HCT116 (cell line): ENCODE data around the gene SLC17A2. TPM values are rescaled to one million over a fixed set of nuclear protein-coding genes. Genes with fewer than 3 reads are reported as not detected.

Experiments used
- ATAC-seq: fragments of 200-7000 bp; cut with Tn5 transposase; 2 replicates; pipeline ENCODE4 v1.9.1; 2020; ENCODE audit warnings: mild to moderate bottlenecking, moderate library complexity
- Bru-seq: library from RNA; stranded (reverse); fragments of 400-500 nt; gene quantifications from one replicate; lab custom pipeline; 2021; lab: Mats Ljungman, UMichigan
- BruChase-seq, 2 experiments: library from RNA; stranded (reverse); fragments of 400-500 nt; gene quantifications; one replicate each; lab custom pipeline; 2021; lab: Mats Ljungman, UMichigan
- BruUV-seq: library from RNA; stranded (reverse); fragments of 400-500 nt; replicated peaks from 2 replicates; lab custom pipeline; 2021; lab: Mats Ljungman, UMichigan
- CTCF ChIA-PET: fragments of 300-600 bp; sonication (Branson Sonifier 250); formaldehyde crosslinking; loops from one replicate; lab custom pipeline; 2021; ENCODE audit warnings: antibody characterized with exemption; lab: Charles Lee
- POLR2A ChIA-PET: fragments of 300-600, 350-600 bp; sonication (Branson Sonifier 250); formaldehyde crosslinking; loops from one replicate; lab custom pipeline; 2021; ENCODE audit warnings: antibody characterized with exemption; lab: Charles Lee
- RAD21 ChIA-PET, 2 experiments: fragments of 300-600 bp; sonication (Branson Sonifier 250); formaldehyde crosslinking; loops; one replicate each; lab custom pipeline; 2023; ENCODE audit warnings: low total read pairs in 2 of 2; ENCODE audit not compliant: uncharacterized antibody in 2 of 2, unreplicated experiment in 2 of 2, low non-redundant PET in 1 of 2; lab: Charles Lee
- DNase-seq: peaks from one replicate; pipeline ENCODE4 v3.0.0-alpha.2; 2010; ENCODE audit warnings: low read depth, low spot score
- H2AFZ ChIP-seq: fragments of 200-600 bp; shearing (Covaris generic), sonication (generic); 2 replicates; pipeline ENCODE4 v1.6.1; 2017; ENCODE audit warnings: low read depth, mixed run types, mixed read lengths, antibody characterized with exemption, low read length; ENCODE audit not compliant: poor library complexity, severe bottlenecking
- H3K27ac ChIP-seq: 2 replicates; pipeline ENCODE4 v1.5.1; 2012; ENCODE audit warnings: low read depth, low read length
- H3K27me3 ChIP-seq: fragments of 200-600 bp; sonication (generic); 2 replicates; pipeline ENCODE4 v1.6.1; 2016; ENCODE audit warnings: mixed run types, low read length, mixed read lengths; ENCODE audit not compliant: insufficient read depth
- H3K36me3 ChIP-seq, 2 experiments: fragments of 200-500 bp in 1 of 2; fragments of 200-600 bp in 1 of 2; sonication (Bioruptor generic) in 1 of 2; sonication (generic) in 1 of 2; 2 replicates each; pipeline versions ENCODE4 v1.5.1 to v1.6.1; 2014 to 2016; ENCODE audit warnings: low read length in 2 of 2, inconsistent platforms in 1 of 2, mixed read lengths in 1 of 2, mixed run types in 1 of 2; ENCODE audit not compliant: insufficient read depth in 2 of 2, control insufficient read depth in 1 of 2
- H3K4me1 ChIP-seq, 2 experiments: fragments of 200-600 bp in 1 of 2; sonication (generic) in 1 of 2; 2 replicates each; pipeline versions ENCODE4 v1.5.1 to v1.6.1; 2012 to 2017; ENCODE audit warnings: low read length in 2 of 2, inconsistent platforms in 1 of 2, mild to moderate bottlenecking in 1 of 2, mixed read lengths in 1 of 2, mixed run types in 1 of 2, moderate library complexity in 1 of 2; ENCODE audit not compliant: insufficient read depth in 2 of 2, control insufficient read depth in 1 of 2
- H3K4me2 ChIP-seq: fragments of 200-600 bp; sonication (generic); 2 replicates; pipeline ENCODE4 v1.6.1; 2017; ENCODE audit warnings: mixed run types, low read length, mixed read lengths
- H3K4me3 ChIP-seq, 2 experiments: fragments of 200-600 bp in 1 of 2; sonication (generic) in 1 of 2; replicated peaks in 1 of 2; 2 replicates each; pipeline ENCODE4 v1.5.1; 2011 to 2016; ENCODE audit warnings: low read length in 2 of 2, control low read depth in 1 of 2, low read depth in 1 of 2, mild to moderate bottlenecking in 1 of 2, mixed read lengths in 1 of 2, mixed run types in 1 of 2
- H3K79me2 ChIP-seq: fragments of 200-600 bp; sonication (generic); 2 replicates; pipeline ENCODE4 v1.6.1; 2017; ENCODE audit warnings: mild to moderate bottlenecking, mixed run types, low read length, moderate library complexity, mixed read lengths; ENCODE audit not compliant: insufficient read depth
- H3K9ac ChIP-seq: fragments of 200-600 bp; sonication (generic); 2 replicates; pipeline ENCODE4 v1.6.1; 2016; ENCODE audit warnings: low read length, mixed read lengths
- H3K9me2 ChIP-seq: fragments of 200-600 bp; sonication (generic), shearing (Covaris generic); 2 replicates; pipeline ENCODE4 v1.6.1; 2017; ENCODE audit warnings: mixed run types, mild to moderate bottlenecking, moderate library complexity; ENCODE audit not compliant: insufficient read depth
- H3K9me3 ChIP-seq, 2 experiments: fragments of 200-500 bp in 1 of 2; fragments of 200-600 bp in 1 of 2; sonication (Bioruptor generic) in 1 of 2; sonication (generic) in 1 of 2; 2 replicates each; pipeline ENCODE4 v1.6.1; 2014 to 2017; ENCODE audit warnings: low read length in 2 of 2, mixed read lengths in 2 of 2, inconsistent platforms in 1 of 2, low read depth in 1 of 2, mild to moderate bottlenecking in 1 of 2, mixed run types in 1 of 2, moderate library complexity in 1 of 2; ENCODE audit not compliant: control insufficient read depth in 1 of 2, insufficient read depth in 1 of 2
- H4K20me1 ChIP-seq: fragments of 200-600 bp; sonication (generic), shearing (Covaris generic); 2 replicates; pipeline ENCODE4 v1.6.1; 2017; ENCODE audit warnings: mixed run types, mild to moderate bottlenecking, moderate library complexity; ENCODE audit not compliant: insufficient read depth
- CBX3 ChIP-seq: IDR thresholded peaks from 2 replicates; pipeline ENCODE4 v1.6.1; 2012; ENCODE audit warnings: low read depth
- CEBPB ChIP-seq: IDR thresholded peaks from 2 replicates; pipeline ENCODE4 v1.6.1; 2012; ENCODE audit warnings: low read depth
- EGR1 ChIP-seq: IDR thresholded peaks from 2 replicates; pipeline ENCODE4 v1.6.1; 2012; ENCODE audit warnings: low read depth
- ELF1 ChIP-seq: IDR thresholded peaks from 2 replicates; pipeline ENCODE4 v1.6.1; 2012; ENCODE audit warnings: low read depth, borderline replicate concordance
- EZH2 ChIP-seq: fragments of 200-600 bp; sonication (generic); IDR thresholded peaks from 2 replicates; pipeline ENCODE4 v1.6.1; 2017; ENCODE audit warnings: antibody characterized with exemption, mixed run types
- FOSL1 ChIP-seq: IDR thresholded peaks from 2 replicates; pipeline ENCODE4 v1.6.1; 2012; ENCODE audit warnings: low read depth
- JUND ChIP-seq: IDR thresholded peaks from 2 replicates; pipeline ENCODE4 v1.6.1; 2012
- POLR2AphosphoS5 ChIP-seq: IDR thresholded peaks from 2 replicates; pipeline ENCODE4 v1.6.1; 2011; ENCODE audit warnings: mild to moderate bottlenecking, low read depth, low read length, moderate library complexity
- SRF ChIP-seq: IDR thresholded peaks from 2 replicates; pipeline ENCODE4 v1.6.1; 2012; ENCODE audit warnings: low read depth
- ZFX ChIP-seq: fragments of 450-650 bp; IDR thresholded peaks from 2 replicates; pipeline ENCODE4 v1.6.1; 2017
- ZNF274 ChIP-seq: fragments of 200-500 bp; sonication (Bioruptor generic); IDR thresholded peaks from 2 replicates; pipeline ENCODE4 v1.6.1; 2014; ENCODE audit warnings: mild to moderate bottlenecking, low read depth, low read length, inconsistent platforms
- intact Hi-C: fragments of 100-400 bp; cut with micrococcal nuclease; formaldehyde crosslinking; loops from 2 replicates; pipeline ENCODE4 v1.10.0; 2022
- long read RNA-seq: library from polyadenylated mRNA; unstranded; transcript quantifications from one replicate; pipeline ENCODE4 v2.0.0, GENCODE V29; 2021; ENCODE audit not compliant: unreplicated experiment
- polyA plus RNA-seq: library from polyadenylated mRNA; unstranded; fragments of >200 nt; gene quantifications from 2 replicates; pipeline ENCODE4 v1.2.1, GENCODE V29; 2012; ENCODE audit warnings: missing spikeins
- total RNA-seq: library from RNA; stranded (reverse); gene quantifications from one replicate; pipeline ENCODE4 v1.2.1, GENCODE V29; 2021; ENCODE audit not compliant: unreplicated experiment
- TF ChIP-seq, protein P1 (sequence below), 3 experiments: fragments of 200-600 bp in 1 of 3; sonication (generic) in 1 of 3; IDR thresholded peaks in 2 of 3; conservative IDR thresholded peaks in 1 of 3; 2 replicates each; pipeline ENCODE4 v1.5.1; 2012 to 2017; ENCODE audit warnings: low read depth in 2 of 3, low read length in 2 of 3, antibody characterized with exemption in 1 of 3, borderline replicate concordance in 1 of 3, control low read depth in 1 of 3, mild to moderate bottlenecking in 1 of 3, mixed read lengths in 1 of 3, mixed run types in 1 of 3, moderate library complexity in 1 of 3; ENCODE audit not compliant: insufficient read depth in 1 of 3
- TF ChIP-seq, protein P2 (sequence below): IDR thresholded peaks from 2 replicates; pipeline ENCODE4 v1.6.1; 2011; ENCODE audit warnings: mild to moderate bottlenecking, low read length, moderate library complexity; ENCODE audit not compliant: insufficient replicate concordance; ENCODE audit errors: extremely low read depth
- TF ChIP-seq, protein P3 (sequence below): IDR thresholded peaks from 2 replicates; pipeline ENCODE4 v1.6.1; 2012; ENCODE audit warnings: low read depth
- TF ChIP-seq, protein P4 (sequence below): IDR thresholded peaks from 2 replicates; pipeline ENCODE4 v1.6.1; 2012

Gene SLC17A2, protein sequence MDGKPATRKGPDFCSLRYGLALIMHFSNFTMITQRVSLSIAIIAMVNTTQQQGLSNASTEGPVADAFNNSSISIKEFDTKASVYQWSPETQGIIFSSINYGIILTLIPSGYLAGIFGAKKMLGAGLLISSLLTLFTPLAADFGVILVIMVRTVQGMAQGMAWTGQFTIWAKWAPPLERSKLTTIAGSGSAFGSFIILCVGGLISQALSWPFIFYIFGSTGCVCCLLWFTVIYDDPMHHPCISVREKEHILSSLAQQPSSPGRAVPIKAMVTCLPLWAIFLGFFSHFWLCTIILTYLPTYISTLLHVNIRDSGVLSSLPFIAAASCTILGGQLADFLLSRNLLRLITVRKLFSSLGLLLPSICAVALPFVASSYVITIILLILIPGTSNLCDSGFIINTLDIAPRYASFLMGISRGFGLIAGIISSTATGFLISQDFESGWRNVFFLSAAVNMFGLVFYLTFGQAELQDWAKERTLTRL
- total RNA-seq = not detected
- not detected in 2 replicates for polyA plus RNA-seq
- not detected for Bru-seq, nascent RNA
- BruChase-seq, experiment 1, labeled RNA remaining after a 6-hour chase = not detected
- not detected for BruChase-seq, experiment 2, labeled RNA remaining after a 2-hour chase
- long read RNA-seq = 0 reads

DNA sequence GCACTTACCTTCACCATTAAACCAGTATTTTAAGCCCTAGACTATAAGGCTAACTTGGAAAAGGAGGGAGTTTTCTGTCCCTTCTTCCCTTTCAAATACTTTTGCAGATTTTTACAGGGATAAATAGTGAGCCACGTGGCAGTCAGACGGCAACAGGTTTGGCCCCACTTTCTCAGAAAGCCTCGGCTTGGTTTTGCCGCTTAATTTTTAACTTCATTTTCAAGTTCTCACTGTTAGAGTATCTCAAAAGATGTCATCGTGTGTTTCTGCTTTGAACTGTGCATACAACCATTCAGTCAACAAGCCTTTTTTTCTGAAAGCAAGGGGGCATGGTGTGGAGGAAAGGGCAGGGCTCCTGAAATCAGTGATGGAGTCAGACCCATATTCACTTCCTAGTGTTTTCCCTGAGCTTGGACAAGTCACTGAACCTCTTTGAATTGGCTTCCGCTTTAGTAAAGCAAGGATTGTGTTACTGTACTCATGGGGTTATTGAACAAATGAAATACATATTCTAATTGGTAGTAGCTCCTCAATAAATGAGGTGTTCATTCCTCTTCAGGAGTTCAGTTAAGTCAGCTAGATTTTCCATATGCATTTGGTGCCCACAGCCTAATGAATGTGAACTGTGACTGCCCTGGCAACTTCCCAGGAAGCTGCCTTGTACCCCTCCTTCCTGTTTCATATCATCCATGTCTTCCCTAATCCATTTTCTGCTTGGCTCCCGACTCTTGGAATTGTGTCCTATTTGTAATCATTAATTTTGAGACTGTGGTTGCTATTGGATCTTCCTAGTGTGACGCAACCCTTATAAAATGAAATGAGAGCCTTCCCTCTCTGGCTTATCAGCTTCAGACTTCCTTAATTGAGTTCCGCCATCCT, at the start of gene SLC17A2:
Gene SLC17A2 (minus strand): TSS at position 160 of the 879 bp plus-strand sequence. CDS start 4,895 bp downstream, outside the sequence.
- no TSS peak for BruUV-seq
- no peaks in the 10 kb centered on the region for H3K79me2 ChIP-seq
- no peak within 1 kb of the TSS for H3K4me2 ChIP-seq
- CTCF ChIA-PET = no interaction called here
- no peaks in the 10 kb centered on the region for H3K27me3 ChIP-seq
- H4K20me1 ChIP-seq = no peaks in the 10 kb centered on the region
- H3K9me2 ChIP-seq = no peaks in the 10 kb centered on the region
- no peak within 1 kb of the TSS for H3K4me3 ChIP-seq
- POLR2A ChIA-PET = no interaction called here
- no peak within 1 kb of the TSS for H2AFZ ChIP-seq
- intact Hi-C loops = no loop called here
- RAD21 ChIA-PET = no interaction called here
- H3K27ac ChIP-seq = no peak within 1 kb of the TSS
- DNase-seq = no peak
- no peak within 1 kb of the TSS for H3K9ac ChIP-seq
- no peaks in the 10 kb centered on the region for H3K9me3 ChIP-seq
- ATAC-seq = no peak
- no peaks in the 10 kb centered on the region for H3K4me1 ChIP-seq
- H3K36me3 ChIP-seq = no peaks in the 10 kb centered on the region
- no peak for TF ChIP-seq ZNF274
- no peak for TF ChIP-seq CBX3
- TF ChIP-seq CEBPB = no peak
- TF ChIP-seq ELF1 = no peak
- TF ChIP-seq EGR1 = no peak
- TF ChIP-seq, protein P1, sequence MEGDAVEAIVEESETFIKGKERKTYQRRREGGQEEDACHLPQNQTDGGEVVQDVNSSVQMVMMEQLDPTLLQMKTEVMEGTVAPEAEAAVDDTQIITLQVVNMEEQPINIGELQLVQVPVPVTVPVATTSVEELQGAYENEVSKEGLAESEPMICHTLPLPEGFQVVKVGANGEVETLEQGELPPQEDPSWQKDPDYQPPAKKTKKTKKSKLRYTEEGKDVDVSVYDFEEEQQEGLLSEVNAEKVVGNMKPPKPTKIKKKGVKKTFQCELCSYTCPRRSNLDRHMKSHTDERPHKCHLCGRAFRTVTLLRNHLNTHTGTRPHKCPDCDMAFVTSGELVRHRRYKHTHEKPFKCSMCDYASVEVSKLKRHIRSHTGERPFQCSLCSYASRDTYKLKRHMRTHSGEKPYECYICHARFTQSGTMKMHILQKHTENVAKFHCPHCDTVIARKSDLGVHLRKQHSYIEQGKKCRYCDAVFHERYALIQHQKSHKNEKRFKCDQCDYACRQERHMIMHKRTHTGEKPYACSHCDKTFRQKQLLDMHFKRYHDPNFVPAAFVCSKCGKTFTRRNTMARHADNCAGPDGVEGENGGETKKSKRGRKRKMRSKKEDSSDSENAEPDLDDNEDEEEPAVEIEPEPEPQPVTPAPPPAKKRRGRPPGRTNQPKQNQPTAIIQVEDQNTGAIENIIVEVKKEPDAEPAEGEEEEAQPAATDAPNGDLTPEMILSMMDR (IDR thresholded peaks at IDR 0.05 in 2 of 3, conservative IDR thresholded peaks at IDR 0.05 in 1 of 3; ENCODE audit: borderline replicate concordance in 1 of 3, insufficient read depth in 1 of 3, low read depth in 2 of 3, low read length in 2 of 3) = no peak
- no peak for TF ChIP-seq POLR2AphosphoS5
- no peak for TF ChIP-seq FOSL1
- no peak for TF ChIP-seq EZH2
- no peak for TF ChIP-seq ZFX
- no peak for TF ChIP-seq JUND
- TF ChIP-seq, protein P2, sequence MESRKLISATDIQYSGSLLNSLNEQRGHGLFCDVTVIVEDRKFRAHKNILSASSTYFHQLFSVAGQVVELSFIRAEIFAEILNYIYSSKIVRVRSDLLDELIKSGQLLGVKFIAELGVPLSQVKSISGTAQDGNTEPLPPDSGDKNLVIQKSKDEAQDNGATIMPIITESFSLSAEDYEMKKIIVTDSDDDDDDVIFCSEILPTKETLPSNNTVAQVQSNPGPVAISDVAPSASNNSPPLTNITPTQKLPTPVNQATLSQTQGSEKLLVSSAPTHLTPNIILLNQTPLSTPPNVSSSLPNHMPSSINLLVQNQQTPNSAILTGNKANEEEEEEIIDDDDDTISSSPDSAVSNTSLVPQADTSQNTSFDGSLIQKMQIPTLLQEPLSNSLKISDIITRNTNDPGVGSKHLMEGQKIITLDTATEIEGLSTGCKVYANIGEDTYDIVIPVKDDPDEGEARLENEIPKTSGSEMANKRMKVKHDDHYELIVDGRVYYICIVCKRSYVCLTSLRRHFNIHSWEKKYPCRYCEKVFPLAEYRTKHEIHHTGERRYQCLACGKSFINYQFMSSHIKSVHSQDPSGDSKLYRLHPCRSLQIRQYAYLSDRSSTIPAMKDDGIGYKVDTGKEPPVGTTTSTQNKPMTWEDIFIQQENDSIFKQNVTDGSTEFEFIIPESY = no peak
- no peak for TF ChIP-seq SRF
- TF ChIP-seq, protein P3, sequence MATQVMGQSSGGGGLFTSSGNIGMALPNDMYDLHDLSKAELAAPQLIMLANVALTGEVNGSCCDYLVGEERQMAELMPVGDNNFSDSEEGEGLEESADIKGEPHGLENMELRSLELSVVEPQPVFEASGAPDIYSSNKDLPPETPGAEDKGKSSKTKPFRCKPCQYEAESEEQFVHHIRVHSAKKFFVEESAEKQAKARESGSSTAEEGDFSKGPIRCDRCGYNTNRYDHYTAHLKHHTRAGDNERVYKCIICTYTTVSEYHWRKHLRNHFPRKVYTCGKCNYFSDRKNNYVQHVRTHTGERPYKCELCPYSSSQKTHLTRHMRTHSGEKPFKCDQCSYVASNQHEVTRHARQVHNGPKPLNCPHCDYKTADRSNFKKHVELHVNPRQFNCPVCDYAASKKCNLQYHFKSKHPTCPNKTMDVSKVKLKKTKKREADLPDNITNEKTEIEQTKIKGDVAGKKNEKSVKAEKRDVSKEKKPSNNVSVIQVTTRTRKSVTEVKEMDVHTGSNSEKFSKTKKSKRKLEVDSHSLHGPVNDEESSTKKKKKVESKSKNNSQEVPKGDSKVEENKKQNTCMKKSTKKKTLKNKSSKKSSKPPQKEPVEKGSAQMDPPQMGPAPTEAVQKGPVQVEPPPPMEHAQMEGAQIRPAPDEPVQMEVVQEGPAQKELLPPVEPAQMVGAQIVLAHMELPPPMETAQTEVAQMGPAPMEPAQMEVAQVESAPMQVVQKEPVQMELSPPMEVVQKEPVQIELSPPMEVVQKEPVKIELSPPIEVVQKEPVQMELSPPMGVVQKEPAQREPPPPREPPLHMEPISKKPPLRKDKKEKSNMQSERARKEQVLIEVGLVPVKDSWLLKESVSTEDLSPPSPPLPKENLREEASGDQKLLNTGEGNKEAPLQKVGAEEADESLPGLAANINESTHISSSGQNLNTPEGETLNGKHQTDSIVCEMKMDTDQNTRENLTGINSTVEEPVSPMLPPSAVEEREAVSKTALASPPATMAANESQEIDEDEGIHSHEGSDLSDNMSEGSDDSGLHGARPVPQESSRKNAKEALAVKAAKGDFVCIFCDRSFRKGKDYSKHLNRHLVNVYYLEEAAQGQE = no peak
- TF ChIP-seq, protein P4, sequence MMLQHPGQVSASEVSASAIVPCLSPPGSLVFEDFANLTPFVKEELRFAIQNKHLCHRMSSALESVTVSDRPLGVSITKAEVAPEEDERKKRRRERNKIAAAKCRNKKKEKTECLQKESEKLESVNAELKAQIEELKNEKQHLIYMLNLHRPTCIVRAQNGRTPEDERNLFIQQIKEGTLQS = no peak
- TF ChIP-seq, all 23 proteins: peak for 0
